ENCODE results near the gene FER. TPM values are rescaled to one million over a fixed set of nuclear protein-coding genes. Genes with fewer than 3 reads are reported as not detected.

Gene FER
- total RNA-seq, 2 experiments from 2014 or later = 4.8 to 7.1 TPM

GRCh38 chr5:109083937-109084336 lies 336.2 kb downstream of the FER start:
- no peak for DNase-seq
- Mint-ChIP-seq H3K27ac (no peak overlapping the region), H3K9me3 (no peaks in the 10 kb centered on the region), H3K36me3 (ENCODE audit: low read depth) (no peaks in the 10 kb centered on the region), H3K4me3 (no peak overlapping the region), H3K27me3 (ENCODE audit: low read depth) (no peaks in the 10 kb centered on the region), H3K4me1 (ENCODE audit: low read depth) (no peaks in the 10 kb centered on the region)
- CTCF ChIA-PET = no interaction called here
- intact Hi-C loops (cut with micrococcal nuclease) = no loop called here

GRCh38 chr5:109089191-109089590 lies 341.5 kb downstream of the FER start:
- no peaks in the 10 kb centered on the region for H3K4me1 Mint-ChIP-seq (ENCODE audit: low read depth)
- no peak for DNase-seq
- no peaks in the 10 kb centered on the region for H3K27me3 Mint-ChIP-seq (ENCODE audit: low read depth)
- CTCF ChIA-PET = no interaction called here
- no peaks in the 10 kb centered on the region for H3K9me3 Mint-ChIP-seq
- H3K27ac Mint-ChIP-seq = no peak overlapping the region
- H3K36me3 Mint-ChIP-seq (ENCODE audit: low read depth) = peaks cover 3% of the 10 kb centered on the region
- intact Hi-C loops (cut with micrococcal nuclease) = no loop called here
- H3K4me3 Mint-ChIP-seq = no peak overlapping the region

GRCh38 chr5:109099081-109099480 lies 351.4 kb downstream of the FER start:
- no peaks in the 10 kb centered on the region for H3K4me1 Mint-ChIP-seq (ENCODE audit: low read depth)
- CTCF ChIA-PET = interaction anchor here (1.2 kb wide), 1 partner anchor 366 kb away, joined by 3 read pairs; no protein-coding TSS in a partner anchor
- no peaks in the 10 kb centered on the region for H3K36me3 Mint-ChIP-seq (ENCODE audit: low read depth)
- no peaks in the 10 kb centered on the region for H3K9me3 Mint-ChIP-seq
- H3K27me3 Mint-ChIP-seq (ENCODE audit: low read depth) = no peaks in the 10 kb centered on the region
- no peak overlapping the region for H3K27ac Mint-ChIP-seq
- DNase-seq = no peak
- H3K4me3 Mint-ChIP-seq = no peak overlapping the region
- intact Hi-C loops (cut with micrococcal nuclease) = no loop called here

GRCh38 chr5:109100971-109101370 lies 353.3 kb downstream of the FER start:
- CTCF ChIA-PET = no interaction called here
- DNase-seq = no peak
- Mint-ChIP-seq H3K9me3 (no peaks in the 10 kb centered on the region), H3K4me1 (ENCODE audit: low read depth) (no peaks in the 10 kb centered on the region), H3K27ac (no peak overlapping the region), H3K4me3 (no peak overlapping the region), H3K36me3 (ENCODE audit: low read depth) (no peaks in the 10 kb centered on the region), H3K27me3 (ENCODE audit: low read depth) (no peaks in the 10 kb centered on the region)
- intact Hi-C loops (cut with micrococcal nuclease) = loop anchor here (5.0 kb wide), 1 partner anchor 336 kb away; no protein-coding TSS in a partner anchor

- Mint-ChIP-seq H3K27me3 (ENCODE audit: low read depth) (no peaks in the 10 kb centered on the region), H3K9me3 (no peaks in the 10 kb centered on the region), H3K4me3 (no peak overlapping the region), H3K27ac (no peak overlapping the region), H3K36me3 (ENCODE audit: low read depth) (no peaks in the 10 kb centered on the region), H3K4me1 (ENCODE audit: low read depth) (no peaks in the 10 kb centered on the region)
- intact Hi-C loops (cut with micrococcal nuclease) = loop anchor here (5.0 kb wide), 1 partner anchor 335 kb away; no protein-coding TSS in a partner anchor
- CTCF ChIA-PET = no interaction called here
- no peak for DNase-seq
These were observed 354.5 kb downstream of the FER start for GRCh38 chr5:109102096-109102690.

GRCh38 chr5:109105631-109106267 lies 358.1 kb downstream of the FER start:
- Mint-ChIP-seq H3K4me1 (ENCODE audit: low read depth) (no peaks in the 10 kb centered on the region), H3K27ac (no peak overlapping the region), H3K4me3 (no peak overlapping the region), H3K27me3 (ENCODE audit: low read depth) (no peaks in the 10 kb centered on the region), H3K9me3 (no peaks in the 10 kb centered on the region), H3K36me3 (ENCODE audit: low read depth) (no peaks in the 10 kb centered on the region)
- intact Hi-C loops (cut with micrococcal nuclease) = no loop called here
- CTCF ChIA-PET = interaction anchor here (0.7 kb wide), 1 partner anchor 169 kb away, joined by 3 read pairs; no protein-coding TSS in a partner anchor
- DNase-seq = no peak

GRCh38 chr5:109111680-109112079 lies 364.0 kb downstream of the FER start:
- no peaks in the 10 kb centered on the region for H3K9me3 Mint-ChIP-seq
- H3K36me3 Mint-ChIP-seq (ENCODE audit: low read depth) = no peaks in the 10 kb centered on the region
- no peak for DNase-seq
- CTCF ChIA-PET = no interaction called here
- no peaks in the 10 kb centered on the region for H3K4me1 Mint-ChIP-seq (ENCODE audit: low read depth)
- intact Hi-C loops (cut with micrococcal nuclease) = no loop called here
- H3K4me3 Mint-ChIP-seq = no peak overlapping the region
- H3K27me3 Mint-ChIP-seq (ENCODE audit: low read depth) = no peaks in the 10 kb centered on the region
- H3K27ac Mint-ChIP-seq = no peak overlapping the region

- Mint-ChIP-seq H3K27me3 (ENCODE audit: low read depth) (no peaks in the 10 kb centered on the region), H3K36me3 (ENCODE audit: low read depth) (no peaks in the 10 kb centered on the region), H3K4me3 (no peak overlapping the region), H3K9me3 (no peaks in the 10 kb centered on the region), H3K4me1 (ENCODE audit: low read depth) (no peaks in the 10 kb centered on the region), H3K27ac (no peak overlapping the region)
- intact Hi-C loops (cut with micrococcal nuclease) = no loop called here
- CTCF ChIA-PET = no interaction called here
- DNase-seq = no peak
These were observed 365.9 kb downstream of the FER start for GRCh38 chr5:109113608-109114007.

- no peak overlapping the region for H3K27ac Mint-ChIP-seq
These were observed 373.5 kb downstream of the FER start for GRCh38 chr5:109121225-109121624.

GRCh38 chr5:109125755-109126429 lies 378.2 kb downstream of the FER start:
- Mint-ChIP-seq H3K27ac (no peak overlapping the region), H3K36me3 (ENCODE audit: low read depth) (no peaks in the 10 kb centered on the region), H3K9me3 (no peaks in the 10 kb centered on the region), H3K4me1 (ENCODE audit: low read depth) (no peaks in the 10 kb centered on the region), H3K27me3 (ENCODE audit: low read depth) (no peaks in the 10 kb centered on the region), H3K4me3 (no peak overlapping the region)
- intact Hi-C loops (cut with micrococcal nuclease) = no loop called here
- CTCF ChIA-PET = no interaction called here
- no peak for DNase-seq

More at GRCh38 chr5:109121225-109121624, 373.5 kb downstream of the FER start:
- H3K4me3 Mint-ChIP-seq = no peak overlapping the region
- no peaks in the 10 kb centered on the region for H3K27me3 Mint-ChIP-seq (ENCODE audit: low read depth)
- CTCF ChIA-PET = no interaction called here
- no peaks in the 10 kb centered on the region for H3K36me3 Mint-ChIP-seq (ENCODE audit: low read depth)
- no peaks in the 10 kb centered on the region for H3K4me1 Mint-ChIP-seq (ENCODE audit: low read depth)
- H3K9me3 Mint-ChIP-seq = peaks cover 7% of the 10 kb centered on the region
- no peak for DNase-seq
- intact Hi-C loops (cut with micrococcal nuclease) = no loop called here

- H3K27ac Mint-ChIP-seq = no peak overlapping the region
- intact Hi-C loops (cut with micrococcal nuclease) = no loop called here
- CTCF ChIA-PET = no interaction called here
- H3K36me3 Mint-ChIP-seq (ENCODE audit: low read depth) = no peaks in the 10 kb centered on the region
- H3K4me1 Mint-ChIP-seq (ENCODE audit: low read depth) = no peaks in the 10 kb centered on the region
- no peak for DNase-seq
- no peak overlapping the region for H3K4me3 Mint-ChIP-seq
- no peaks in the 10 kb centered on the region for H3K27me3 Mint-ChIP-seq (ENCODE audit: low read depth)
- no peaks in the 10 kb centered on the region for H3K9me3 Mint-ChIP-seq
These were observed 378.8 kb downstream of the FER start for GRCh38 chr5:109126481-109126880.

GRCh38 chr5:109136906-109137305 lies 389.2 kb downstream of the FER start:
- no peaks in the 10 kb centered on the region for H3K9me3 Mint-ChIP-seq
- intact Hi-C loops (cut with micrococcal nuclease) = no loop called here

More at GRCh38 chr5:109136906-109137305, 389.2 kb downstream of the FER start:
- CTCF ChIA-PET = no interaction called here
- no peak overlapping the region for H3K4me3 Mint-ChIP-seq
- no peak for DNase-seq
- no peak overlapping the region for H3K27ac Mint-ChIP-seq
- H3K27me3 Mint-ChIP-seq (ENCODE audit: low read depth) = no peaks in the 10 kb centered on the region
- H3K36me3 Mint-ChIP-seq (ENCODE audit: low read depth) = no peaks in the 10 kb centered on the region
- no peaks in the 10 kb centered on the region for H3K4me1 Mint-ChIP-seq (ENCODE audit: low read depth)
